GM23248 (cell line): ENCODE measurements around the gene XRCC4.

ENCODE experiments used
- EZH2 ChIP-seq: fragments of 200-600 bp; sonication (generic); IDR thresholded peaks from 2 replicates; pipeline ENCODE4 v1.6.1; 2018; ENCODE audit warnings: antibody characterized with exemption, mild to moderate bottlenecking; ENCODE audit not compliant: insufficient read depth, poor library complexity, severe bottlenecking
- EZH2phosphoT487 ChIP-seq: fragments of 200-600 bp; sonication (generic); IDR thresholded peaks from 2 replicates; pipeline ENCODE4 v1.6.1; 2018; ENCODE audit warnings: antibody characterized with exemption, moderate library complexity, mild to moderate bottlenecking, low read depth; ENCODE audit not compliant: insufficient read depth

GRCh38 chr5:83038924-83039323 lies 38.4 kb upstream of the XRCC4 start:
- TF ChIP-seq EZH2phosphoT487, result no peak
- TF ChIP-seq EZH2, result no peak
